ENCODE measurements around the gene CRYGC.

CRYGC gene

DNA sequence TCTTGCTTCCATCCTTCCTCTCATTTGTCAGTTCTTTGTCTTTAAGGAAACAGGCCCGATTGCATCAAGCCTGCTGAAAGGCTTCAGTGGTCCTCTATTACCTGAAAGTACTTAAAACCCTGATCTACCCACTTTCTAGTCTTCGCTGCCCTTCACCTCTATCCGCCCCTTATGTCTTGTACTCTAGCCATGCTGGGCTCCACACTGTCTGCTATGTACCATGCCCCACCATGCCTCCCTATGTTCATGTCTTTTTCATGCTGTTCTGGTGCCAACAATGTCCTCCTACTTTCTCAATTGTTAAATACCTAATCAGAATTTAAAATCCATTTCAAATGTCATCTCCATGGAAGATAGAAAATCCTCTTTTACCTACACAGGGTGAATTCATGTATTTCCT is 33.5 kb downstream of the CRYGC start:
- H3K4me1 Mint-ChIP-seq: peaks cover 13% of the 10 kb centered on the region

DNA sequence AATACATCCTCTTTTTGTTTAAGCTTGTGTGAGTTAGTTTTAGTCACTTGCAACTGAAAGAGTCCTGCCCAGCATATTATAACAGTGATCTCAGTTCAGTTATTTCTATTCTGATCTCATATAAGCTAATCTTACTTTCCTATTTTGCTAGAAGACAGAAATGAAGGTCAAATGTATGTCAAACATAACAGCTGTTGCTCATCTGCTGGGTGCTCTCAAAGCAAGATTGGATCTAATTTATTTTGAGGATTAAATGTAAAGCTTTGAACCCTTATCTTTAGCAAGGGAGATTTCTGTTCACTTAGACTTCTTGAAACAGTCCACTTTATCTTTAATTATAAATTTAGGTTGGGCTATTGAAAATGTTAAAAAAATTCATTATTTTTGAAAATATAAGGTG is 36.5 kb downstream of the CRYGC start:
- Mint-ChIP-seq H3K27ac (no peak overlapping the region), H3K36me3 (no peaks in the 10 kb centered on the region), H3K9me3 (no peaks in the 10 kb centered on the region), H3K4me3 (no peak overlapping the region), H3K4me1 (no peaks in the 10 kb centered on the region), H3K27me3 (peaks cover 7% of the 10 kb centered on the region)
- CTCF ChIA-PET: no interaction called here
- DNase-seq: no peak

More for the DNA sequence above, 33.5 kb downstream of the CRYGC start:
- no peak overlapping the region for H3K4me3 Mint-ChIP-seq
- H3K9me3 Mint-ChIP-seq: no peaks in the 10 kb centered on the region
- no peaks in the 10 kb centered on the region for H3K36me3 Mint-ChIP-seq
- peaks cover 20% of the 10 kb centered on the region for H3K27me3 Mint-ChIP-seq
- CTCF ChIA-PET: no interaction called here
- no peak overlapping the region for H3K27ac Mint-ChIP-seq
- DNase-seq: no peak

- Mint-ChIP-seq H3K9me3 (no peaks in the 10 kb centered on the region), H3K27ac (no peak overlapping the region), H3K36me3 (no peaks in the 10 kb centered on the region), H3K4me3 (no peak overlapping the region), H3K27me3 (peaks cover 7% of the 10 kb centered on the region), H3K4me1 (no peaks in the 10 kb centered on the region)
- no peak for DNase-seq
- CTCF ChIA-PET: no interaction called here
These were observed 37.4 kb downstream of the CRYGC start for GRCh38 chr2:208092093-208092832.

GRCh38 chr2:208090420-208090819 is 39.2 kb downstream of the CRYGC start:
- Mint-ChIP-seq H3K27ac (no peak overlapping the region), H3K4me1 (no peaks in the 10 kb centered on the region), H3K4me3 (no peak overlapping the region), H3K9me3 (no peaks in the 10 kb centered on the region), H3K36me3 (no peaks in the 10 kb centered on the region), H3K27me3 (peaks cover 17% of the 10 kb centered on the region)
- DNase-seq: no peak
- CTCF ChIA-PET: no interaction called here

- peaks cover 28% of the 10 kb centered on the region for H3K27me3 Mint-ChIP-seq
- no peak overlapping the region for H3K27ac Mint-ChIP-seq
- no peak for DNase-seq
- H3K36me3 Mint-ChIP-seq: no peaks in the 10 kb centered on the region
- no peak overlapping the region for H3K4me3 Mint-ChIP-seq
- no peaks in the 10 kb centered on the region for H3K4me1 Mint-ChIP-seq
- no peaks in the 10 kb centered on the region for H3K9me3 Mint-ChIP-seq
- CTCF ChIA-PET: interaction anchor here (1.4 kb wide), 1 partner anchor 14 kb away, joined by 4 read pairs; no protein-coding TSS in a partner anchor
These were observed 43.6 kb downstream of the CRYGC start for GRCh38 chr2:208086029-208086428.

DNA sequence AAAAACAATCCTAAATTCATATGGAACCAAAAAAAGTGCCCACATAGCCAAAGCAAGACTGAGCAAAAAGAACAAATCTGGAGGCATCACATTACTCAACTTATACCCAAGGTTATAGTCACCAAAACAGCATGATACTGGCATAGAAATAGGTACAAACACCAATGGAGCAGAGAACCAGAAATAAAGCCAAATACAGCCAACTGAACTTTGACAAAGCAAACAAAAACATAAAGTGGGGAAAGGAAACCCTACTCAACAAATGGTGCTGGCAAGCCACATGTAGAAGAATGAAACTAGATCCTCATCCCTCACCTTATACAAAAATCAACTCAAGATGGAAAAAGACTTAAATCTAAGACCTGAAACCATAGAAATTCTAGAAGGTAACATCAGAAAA is 45.8 kb downstream of the CRYGC start:
- Mint-ChIP-seq H3K27ac (no peak overlapping the region), H3K36me3 (no peaks in the 10 kb centered on the region), H3K9me3 (no peaks in the 10 kb centered on the region), H3K27me3 (peaks cover 28% of the 10 kb centered on the region), H3K4me3 (no peak overlapping the region), H3K4me1 (no peaks in the 10 kb centered on the region)
- no peak for DNase-seq
- CTCF ChIA-PET: no interaction called here

Data from activated naive CD4-positive, alpha-beta T cell treated with anti-CD3 and anti-CD28 coated beads, Interleukin-2, amount 10 ng/mL, durations not matched to agents 7 days and 5 days (primary cell).